ENCODE data around the gene SYNGAP1.

- no peak for TF ChIP-seq EP300 (IDR thresholded peaks at IDR 0.05; ENCODE audit: low read depth)
- TF ChIP-seq, protein P1, sequence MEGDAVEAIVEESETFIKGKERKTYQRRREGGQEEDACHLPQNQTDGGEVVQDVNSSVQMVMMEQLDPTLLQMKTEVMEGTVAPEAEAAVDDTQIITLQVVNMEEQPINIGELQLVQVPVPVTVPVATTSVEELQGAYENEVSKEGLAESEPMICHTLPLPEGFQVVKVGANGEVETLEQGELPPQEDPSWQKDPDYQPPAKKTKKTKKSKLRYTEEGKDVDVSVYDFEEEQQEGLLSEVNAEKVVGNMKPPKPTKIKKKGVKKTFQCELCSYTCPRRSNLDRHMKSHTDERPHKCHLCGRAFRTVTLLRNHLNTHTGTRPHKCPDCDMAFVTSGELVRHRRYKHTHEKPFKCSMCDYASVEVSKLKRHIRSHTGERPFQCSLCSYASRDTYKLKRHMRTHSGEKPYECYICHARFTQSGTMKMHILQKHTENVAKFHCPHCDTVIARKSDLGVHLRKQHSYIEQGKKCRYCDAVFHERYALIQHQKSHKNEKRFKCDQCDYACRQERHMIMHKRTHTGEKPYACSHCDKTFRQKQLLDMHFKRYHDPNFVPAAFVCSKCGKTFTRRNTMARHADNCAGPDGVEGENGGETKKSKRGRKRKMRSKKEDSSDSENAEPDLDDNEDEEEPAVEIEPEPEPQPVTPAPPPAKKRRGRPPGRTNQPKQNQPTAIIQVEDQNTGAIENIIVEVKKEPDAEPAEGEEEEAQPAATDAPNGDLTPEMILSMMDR (IDR thresholded peaks at IDR 0.05) = no peak
- TF ChIP-seq POLR2AphosphoS5 (IDR thresholded peaks at IDR 0.05) = no peak
- TF ChIP-seq POLR2A (IDR thresholded peaks at IDR 0.05) = no peak
Measured at GRCh38 chr6:33443025-33443424, 23.2 kb downstream of the SYNGAP1 start.
